IMR-90 (cell line): ENCODE measurements around the gene SLF1. TPM values are rescaled to one million over a fixed set of nuclear protein-coding genes. Genes with fewer than 3 reads are reported as not detected.

Source experiments
- ATAC-seq: fragments of 200-7000 bp; cut with Tn5 transposase; 2 replicates; pipeline ENCODE4 v1.9.1; 2020; ENCODE audit warnings: low read depth, mild to moderate bottlenecking, moderate library complexity
- BruUV-seq: library from RNA; stranded (reverse); fragments of 400-500 nt; replicated peaks from 2 replicates; lab custom pipeline; 2021; lab: Mats Ljungman, UMichigan
- CTCF ChIA-PET: fragments of 300-600 bp; formaldehyde crosslinking; extraction: SDS; loops from one replicate; lab custom pipeline; 2021; ENCODE audit warnings: antibody characterized with exemption; lab: Yijun Ruan, JAX
- POLR2A ChIA-PET: fragments of 300-600 bp; sonication (Branson Sonifier 250); formaldehyde crosslinking; loops from one replicate; lab custom pipeline; 2022; ENCODE audit warnings: antibody characterized with exemption; ENCODE audit not compliant: unreplicated experiment; lab: Charles Lee
- DNase-seq: peaks from one replicate; pipeline ENCODE4 v3.0.0; 2013
- H2AFZ ChIP-seq: replicated peaks from 2 replicates; pipeline ENCODE3; 2013; ENCODE audit warnings: low read length, mild to moderate bottlenecking; ENCODE audit not compliant: poor library complexity
- H2AK5ac ChIP-seq: 2 replicates; pipeline ENCODE4 v1.6.1; 2013; ENCODE audit warnings: low read depth, low read length, inconsistent platforms
- H2AK9ac ChIP-seq: replicated peaks from 2 replicates; pipeline ENCODE3; 2013; ENCODE audit warnings: mild to moderate bottlenecking, low read depth, low read length, moderate library complexity; ENCODE audit not compliant: poor library complexity
- H2BK120ac ChIP-seq: 2 replicates; pipeline ENCODE4 v1.6.1; 2013; ENCODE audit warnings: low read depth, low read length, inconsistent platforms
- H2BK15ac ChIP-seq: 3 replicates; pipeline ENCODE4 v1.6.1; 2013; ENCODE audit warnings: low read depth, low read length, inconsistent platforms
- H2BK20ac ChIP-seq: 2 replicates; pipeline ENCODE4 v1.6.1; 2013; ENCODE audit warnings: low read depth, mild to moderate bottlenecking, inconsistent platforms, low read length, moderate library complexity
- H2BK5ac ChIP-seq: 2 replicates; pipeline ENCODE4 v1.6.1; 2013; ENCODE audit warnings: mild to moderate bottlenecking, low read depth, low read length, inconsistent platforms; ENCODE audit not compliant: poor library complexity, severe bottlenecking
- H3K14ac ChIP-seq: replicated peaks from 2 replicates; pipeline ENCODE4 v1.6.1; 2013; ENCODE audit warnings: low read depth, low read length, inconsistent platforms
- H3K18ac ChIP-seq: 2 replicates; pipeline ENCODE4 v1.6.1; 2013; ENCODE audit warnings: low read depth, low read length, control low read depth
- H3K23ac ChIP-seq: 2 replicates; pipeline ENCODE4 v1.6.1; 2013; ENCODE audit warnings: low read depth, low read length, inconsistent platforms
- H3K27ac ChIP-seq: 2 replicates; pipeline ENCODE4 v1.5.1; 2013; ENCODE audit warnings: mild to moderate bottlenecking, control low read depth, low read length; ENCODE audit not compliant: insufficient read depth
- H3K27me3 ChIP-seq: 2 replicates; pipeline ENCODE4 v1.6.1; 2013; ENCODE audit warnings: low read length; ENCODE audit not compliant: control insufficient read depth, insufficient read depth
- H3K36me3 ChIP-seq: 2 replicates; pipeline ENCODE4 v1.6.1; 2013; ENCODE audit warnings: low read length, mixed read lengths; ENCODE audit not compliant: control insufficient read depth, insufficient read depth
- H3K4ac ChIP-seq: 2 replicates; pipeline ENCODE4 v1.6.1; 2013; ENCODE audit warnings: low read depth, low read length, inconsistent platforms
- H3K4me1 ChIP-seq: 2 replicates; pipeline ENCODE4 v1.6.1; 2013; ENCODE audit warnings: low read length, mixed read lengths; ENCODE audit not compliant: control insufficient read depth, insufficient read depth
- H3K4me2 ChIP-seq: 2 replicates; pipeline ENCODE4 v1.6.1; 2013; ENCODE audit warnings: low read depth, mild to moderate bottlenecking, control low read depth, low read length, moderate library complexity
- H3K4me3 ChIP-seq: 2 replicates; pipeline ENCODE4 v1.5.1; 2013; ENCODE audit warnings: low read depth, mild to moderate bottlenecking, control low read depth, low read length, moderate library complexity; ENCODE audit not compliant: insufficient read depth
- H3K56ac ChIP-seq: 2 replicates; pipeline ENCODE4 v1.6.1; 2013; ENCODE audit warnings: low read length, inconsistent platforms; ENCODE audit not compliant: insufficient read depth; ENCODE audit errors: extremely low read depth
- H3K79me1 ChIP-seq, 2 experiments: 2 replicates each; pipeline ENCODE4 v1.6.1; 2013; ENCODE audit warnings: low read length in 2 of 2, inconsistent platforms in 1 of 2, low read depth in 1 of 2
- H3K9ac ChIP-seq: 2 replicates; pipeline ENCODE4 v1.6.1; 2013; ENCODE audit warnings: low read depth, low read length, control low read depth
- H3K9me1 ChIP-seq: 2 replicates; pipeline ENCODE4 v1.6.1; 2013; ENCODE audit warnings: low read length, inconsistent platforms; ENCODE audit not compliant: insufficient read depth
- H3K9me3 ChIP-seq: 2 replicates; pipeline ENCODE4 v1.6.1; 2013; ENCODE audit warnings: low read length; ENCODE audit not compliant: control insufficient read depth, insufficient read depth
- H4K20me1 ChIP-seq: 2 replicates; pipeline ENCODE4 v1.6.1; 2013; ENCODE audit warnings: low read length, inconsistent platforms; ENCODE audit not compliant: insufficient read depth
- H4K5ac ChIP-seq: 2 replicates; pipeline ENCODE4 v1.6.1; 2013; ENCODE audit warnings: mild to moderate bottlenecking, low read depth, low read length, control low read depth
- H4K8ac ChIP-seq, 2 experiments: 2 replicates each; pipeline ENCODE4 v1.6.1; 2013; ENCODE audit warnings: low read depth in 2 of 2, low read length in 2 of 2, control low read depth in 1 of 2, inconsistent platforms in 1 of 2
- H4K91ac ChIP-seq: 2 replicates; pipeline ENCODE4 v1.6.1; 2013; ENCODE audit warnings: low read depth, low read length, inconsistent platforms; ENCODE audit not compliant: insufficient read depth
- BHLHE40 ChIP-seq: fragments of 150-350 bp; IDR thresholded peaks from 2 replicates; pipeline ENCODE4 v1.6.1; 2016; ENCODE audit warnings: mild to moderate bottlenecking, low read depth, low read length
- CEBPB ChIP-seq: IDR thresholded peaks from 2 replicates; pipeline ENCODE4 v1.6.1; 2012; ENCODE audit warnings: low read depth, low read length, improper control_type of control experiment
- CHD1 ChIP-seq: IDR thresholded peaks from 2 replicates; pipeline ENCODE4 v1.6.1; 2012; ENCODE audit warnings: low read depth, low read length, improper control_type of control experiment
- FOS ChIP-seq: fragments of 150-350 bp; IDR thresholded peaks from 2 replicates; pipeline ENCODE4 v1.6.1; 2016; ENCODE audit warnings: low read depth, low read length
- MAFK ChIP-seq: IDR thresholded peaks from 2 replicates; pipeline ENCODE4 v1.6.1; 2012; ENCODE audit warnings: low read depth, low read length, improper control_type of control experiment
- MAZ ChIP-seq: IDR thresholded peaks from 2 replicates; pipeline ENCODE4 v1.6.1; 2012; ENCODE audit warnings: low read depth, mild to moderate bottlenecking, low read length, improper control_type of control experiment, moderate library complexity, borderline replicate concordance
- MXI1 ChIP-seq: IDR thresholded peaks from 2 replicates; pipeline ENCODE4 v1.6.1; 2012; ENCODE audit warnings: low read depth, mild to moderate bottlenecking, low read length, moderate library complexity, borderline replicate concordance
- NFE2L2 ChIP-seq: fragments of 150-350 bp; IDR thresholded peaks from 2 replicates; pipeline ENCODE4 v1.6.1; 2016; ENCODE audit warnings: low read depth, mild to moderate bottlenecking, low read length
- POLR2A ChIP-seq: IDR thresholded peaks from 2 replicates; pipeline ENCODE4 v1.6.1; 2012; ENCODE audit warnings: mild to moderate bottlenecking, low read depth, low read length
- RAD21 ChIP-seq: IDR thresholded peaks from 2 replicates; pipeline ENCODE4 v1.6.1; 2012; ENCODE audit warnings: low read length, improper control_type of control experiment
- RCOR1 ChIP-seq: IDR thresholded peaks from 2 replicates; pipeline ENCODE4 v1.6.1; 2012; ENCODE audit warnings: mild to moderate bottlenecking, low read length, improper control_type of control experiment; ENCODE audit not compliant: insufficient replicate concordance
- RFX5 ChIP-seq: IDR thresholded peaks from 2 replicates; pipeline ENCODE4 v1.8.0; 2012; ENCODE audit warnings: low read depth, mild to moderate bottlenecking, low read length, moderate library complexity
- SMC3 ChIP-seq: fragments of 150-350 bp; IDR thresholded peaks from 2 replicates; pipeline ENCODE4 v1.6.1; 2016; ENCODE audit warnings: low read depth, mild to moderate bottlenecking, antibody characterized with exemption, low read length, moderate library complexity
- WGBS, 2 experiments: methylation state at CpG; one replicate each; pipeline versions ENCODE4 v1.1.5 to v1.1.7; 2013; ENCODE audit warnings: missing lambda C conversion rate in 2 of 2; ENCODE audit not compliant: insufficient read length in 1 of 2; ENCODE audit errors: extremely low coverage in 2 of 2; 5-methylcytosine and 5-hydroxymethylcytosine counted together
- dilution Hi-C: fragments of 300-500 bp; cut with HindIII; formaldehyde crosslinking; loops from one replicate; pipeline ENCODE4 v1.14.3; 2018; ENCODE audit warnings: low sequenced_read_pairs; ENCODE audit not compliant: unreplicated experiment
- in situ Hi-C: fragments of 300-500 bp; cut with MboI; formaldehyde crosslinking; loops from 3 replicates; pipeline ENCODE4 v1.14.3; 2019; ENCODE audit warnings: low sequenced_read_pairs, inconsistent platforms, mixed read lengths
- intact Hi-C: fragments of 100-400 bp; cut with micrococcal nuclease; formaldehyde crosslinking; loops from 2 replicates; pipeline ENCODE4 v1.10.0; 2022
- polyA plus RNA-seq, 3 experiments: library from polyadenylated mRNA; depleted of rRNA; stranded (reverse); fragments of >200 nt; gene quantifications; 2 replicates each; pipeline ENCODE4 v1.2.3, GENCODE V29; 2012; ENCODE audit warnings: low replicate concordance in 1 of 3
- total RNA-seq: library from RNA; depleted of rRNA; stranded (reverse); fragments of >200 nt; gene quantifications from 2 replicates; pipeline ENCODE4 v1.2.3, GENCODE V29; 2012
- TF ChIP-seq, protein P1 (sequence below): fragments of 150-350 bp; IDR thresholded peaks from 2 replicates; pipeline ENCODE4 v1.6.1; 2016; ENCODE audit warnings: low read depth, mild to moderate bottlenecking, low read length, moderate library complexity, borderline replicate concordance
- TF ChIP-seq, protein P2 (sequence below): conservative IDR thresholded peaks from 2 replicates; pipeline ENCODE4 v1.5.1; 2012; ENCODE audit warnings: mild to moderate bottlenecking, low read depth, low read length, improper control_type of control experiment
- TF ChIP-seq, protein P3 (sequence below): fragments of 150-350 bp; IDR thresholded peaks from 2 replicates; pipeline ENCODE4 v1.6.1; 2017; ENCODE audit warnings: mild to moderate bottlenecking, antibody characterized with exemption, low read length, low read depth

Gene SLF1
- total and polyA plus RNA-seq, 2 of the 4 experiments (the other 2 are of a cell fraction), result 1.9 to 3.4 TPM

GRCh38 chr5:94709277-94709676 lies 90.8 kb downstream of the SLF1 start:
- no peak for DNase-seq
- CTCF ChIA-PET, result interaction anchor here (0.6 kb wide), 1 partner anchor 130 kb away, joined by 5 read pairs; no protein-coding TSS in a partner anchor
- dilution Hi-C loops, result no loop called here

More at GRCh38 chr5:94709277-94709676, 90.8 kb downstream of the SLF1 start:
- 0 out of 2 replicates have a peak, but pooled peaks cover 1% of the 10 kb centered on the region for H3K4me1 ChIP-seq
- no peak overlapping the region for H2BK20ac ChIP-seq
- no peak overlapping the region for H3K4ac ChIP-seq
- no peaks in the 10 kb centered on the region for H3K79me1 ChIP-seq
- H4K5ac ChIP-seq, result no peak overlapping the region
- H2AK9ac ChIP-seq, result no peak overlapping the region
- H3K14ac ChIP-seq, result no peak overlapping the region
- no peak overlapping the region for H4K91ac ChIP-seq
- H2BK5ac ChIP-seq, result no peak overlapping the region
- H3K23ac ChIP-seq, result no peak overlapping the region
- H4K8ac ChIP-seq, result no peak overlapping the region
- no peak overlapping the region for H3K4me2 ChIP-seq
- no peak overlapping the region for H2AK5ac ChIP-seq
- H2BK120ac ChIP-seq, result no peak overlapping the region
- WGBS, 2 experiments, result no CpG with 5 or more reads among the region's 1 CpG
- no peak overlapping the region for H3K27ac ChIP-seq
- intact Hi-C loops, result no loop called here
- ATAC-seq, result no peak
- H4K20me1 ChIP-seq, result no peaks in the 10 kb centered on the region
- no peaks in the 10 kb centered on the region; the same call in 1 of the 2 replicates for H3K9me1 ChIP-seq
- H3K9ac ChIP-seq, result no peak overlapping the region
- H3K27me3 ChIP-seq, result no peaks in the 10 kb centered on the region
- no peak overlapping the region for H2BK15ac ChIP-seq
- no peak overlapping the region for H3K4me3 ChIP-seq
- H3K9me3 ChIP-seq, result no peaks in the 10 kb centered on the region
- TF ChIP-seq FOS (no peak), BHLHE40 (no peak), RCOR1 (no peak), MXI1 (no peak), SMC3 (no peak), POLR2A (no peak), NFE2L2 (no peak), RAD21 (no peak), MAZ (no peak), RFX5 (no peak), CEBPB (no peak), MAFK (no peak), CHD1 (no peak)
- TF ChIP-seq, protein P1, sequence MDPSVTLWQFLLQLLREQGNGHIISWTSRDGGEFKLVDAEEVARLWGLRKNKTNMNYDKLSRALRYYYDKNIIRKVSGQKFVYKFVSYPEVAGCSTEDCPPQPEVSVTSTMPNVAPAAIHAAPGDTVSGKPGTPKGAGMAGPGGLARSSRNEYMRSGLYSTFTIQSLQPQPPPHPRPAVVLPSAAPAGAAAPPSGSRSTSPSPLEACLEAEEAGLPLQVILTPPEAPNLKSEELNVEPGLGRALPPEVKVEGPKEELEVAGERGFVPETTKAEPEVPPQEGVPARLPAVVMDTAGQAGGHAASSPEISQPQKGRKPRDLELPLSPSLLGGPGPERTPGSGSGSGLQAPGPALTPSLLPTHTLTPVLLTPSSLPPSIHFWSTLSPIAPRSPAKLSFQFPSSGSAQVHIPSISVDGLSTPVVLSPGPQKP, result no peak
- TF ChIP-seq, protein P2, sequence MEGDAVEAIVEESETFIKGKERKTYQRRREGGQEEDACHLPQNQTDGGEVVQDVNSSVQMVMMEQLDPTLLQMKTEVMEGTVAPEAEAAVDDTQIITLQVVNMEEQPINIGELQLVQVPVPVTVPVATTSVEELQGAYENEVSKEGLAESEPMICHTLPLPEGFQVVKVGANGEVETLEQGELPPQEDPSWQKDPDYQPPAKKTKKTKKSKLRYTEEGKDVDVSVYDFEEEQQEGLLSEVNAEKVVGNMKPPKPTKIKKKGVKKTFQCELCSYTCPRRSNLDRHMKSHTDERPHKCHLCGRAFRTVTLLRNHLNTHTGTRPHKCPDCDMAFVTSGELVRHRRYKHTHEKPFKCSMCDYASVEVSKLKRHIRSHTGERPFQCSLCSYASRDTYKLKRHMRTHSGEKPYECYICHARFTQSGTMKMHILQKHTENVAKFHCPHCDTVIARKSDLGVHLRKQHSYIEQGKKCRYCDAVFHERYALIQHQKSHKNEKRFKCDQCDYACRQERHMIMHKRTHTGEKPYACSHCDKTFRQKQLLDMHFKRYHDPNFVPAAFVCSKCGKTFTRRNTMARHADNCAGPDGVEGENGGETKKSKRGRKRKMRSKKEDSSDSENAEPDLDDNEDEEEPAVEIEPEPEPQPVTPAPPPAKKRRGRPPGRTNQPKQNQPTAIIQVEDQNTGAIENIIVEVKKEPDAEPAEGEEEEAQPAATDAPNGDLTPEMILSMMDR, result no peak
- TF ChIP-seq, protein P3, sequence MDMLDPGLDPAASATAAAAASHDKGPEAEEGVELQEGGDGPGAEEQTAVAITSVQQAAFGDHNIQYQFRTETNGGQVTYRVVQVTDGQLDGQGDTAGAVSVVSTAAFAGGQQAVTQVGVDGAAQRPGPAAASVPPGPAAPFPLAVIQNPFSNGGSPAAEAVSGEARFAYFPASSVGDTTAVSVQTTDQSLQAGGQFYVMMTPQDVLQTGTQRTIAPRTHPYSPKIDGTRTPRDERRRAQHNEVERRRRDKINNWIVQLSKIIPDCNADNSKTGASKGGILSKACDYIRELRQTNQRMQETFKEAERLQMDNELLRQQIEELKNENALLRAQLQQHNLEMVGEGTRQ, result no peak
- POLR2A ChIA-PET, result no interaction called here
- H3K18ac ChIP-seq, result no peak overlapping the region
- in situ Hi-C loops, result no loop called here
- no peaks in the 10 kb centered on the region for H3K36me3 ChIP-seq
- BruUV-seq, result no TSS peak
- no peak overlapping the region for H3K56ac ChIP-seq
- H2AFZ ChIP-seq, result no peak overlapping the region
